ENCODE measurements around the gene GAL3ST2. TPM values are rescaled to one million over a fixed set of nuclear protein-coding genes. Genes with fewer than 3 reads are reported as not detected.

The GAL3ST2 gene
- total RNA-seq, 1 donor from 2014 or later: not detected

DNA sequence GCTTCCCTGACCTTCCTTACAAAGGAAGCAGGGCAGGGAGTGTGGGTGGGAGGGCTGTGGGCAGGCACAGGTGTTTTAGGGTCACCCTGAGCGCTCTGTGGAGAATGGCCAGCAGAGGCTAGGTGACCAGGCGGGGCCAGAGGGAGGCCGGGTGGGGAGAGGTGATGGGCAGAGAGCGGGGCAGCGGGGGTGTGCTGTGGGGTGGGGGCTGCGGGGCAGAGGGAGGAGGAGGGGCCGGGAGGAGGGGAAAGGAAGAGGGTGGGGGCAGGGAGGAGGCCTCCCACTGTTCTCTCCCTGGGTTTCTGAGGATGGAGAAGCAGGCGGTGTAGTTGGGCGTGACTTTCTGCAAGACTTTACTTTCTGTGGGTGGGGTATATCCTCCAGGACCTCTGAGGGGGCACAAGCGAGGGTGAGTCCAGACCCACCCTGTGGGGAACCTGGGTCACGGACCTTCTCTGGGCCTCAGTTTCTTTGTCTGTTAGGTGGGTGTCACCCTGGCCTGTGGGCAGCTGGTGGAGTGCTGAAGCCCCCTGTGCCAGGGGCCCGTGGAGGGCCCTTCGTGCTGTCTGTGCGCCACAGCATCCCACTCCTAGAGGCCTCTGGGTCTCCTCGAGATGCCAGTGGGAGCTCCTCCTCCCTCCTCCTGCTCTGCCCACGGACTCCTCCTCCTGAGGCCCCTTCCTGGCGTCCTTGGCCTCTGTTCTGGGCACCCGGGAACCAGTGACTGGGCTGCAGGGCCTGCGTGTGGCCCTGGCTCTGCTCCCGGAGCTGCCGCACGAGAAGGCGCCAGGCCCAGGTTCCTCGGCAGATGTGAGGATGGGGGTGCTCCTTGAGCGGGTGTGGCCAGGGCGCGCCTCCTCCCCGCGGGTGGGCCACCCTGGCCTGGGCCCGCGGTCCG is 26.0 kb downstream of the GAL3ST2 start:
- Mint-ChIP-seq H3K4me3 (ENCODE audit: unreplicated experiment) (no peak overlapping the region), H3K36me3 (ENCODE audit: low read depth, unreplicated experiment) (no peaks in the 10 kb centered on the region), H3K9me3 (ENCODE audit: unreplicated experiment) (no peaks in the 10 kb centered on the region), H3K27ac (ENCODE audit: unreplicated experiment) (no peak overlapping the region), H3K4me1 (ENCODE audit: low read depth, unreplicated experiment) (peaks cover 2% of the 10 kb centered on the region), H3K27me3 (ENCODE audit: low read depth, unreplicated experiment) (peaks cover 19% of the 10 kb centered on the region)
- Histone ChIP-seq H3K27ac (ENCODE audit: low read depth, low read length) (no peak overlapping the region), H2AFZ (ENCODE audit: low read depth, low read length) (no peak overlapping the region), H3K36me3 (ENCODE audit: insufficient read depth, low read length) (no peaks in the 10 kb centered on the region), H3K79me2 (ENCODE audit: insufficient read depth, low read length) (no peaks in the 10 kb centered on the region), H3K9me3 (ENCODE audit: insufficient read depth, low read depth, low read length) (no peaks in the 10 kb centered on the region), H3K27me3 (ENCODE audit: insufficient read depth, low read length) (peaks cover 4% of the 10 kb centered on the region), H3K9ac (ENCODE audit: low read length) (no peak overlapping the region), H3K4me2 (ENCODE audit: low read length) (peak overlapping the region; percentile 86), H3K4me3 (ENCODE audit: insufficient read depth, low read depth, low read length) (no peak overlapping the region), H4K20me1 (ENCODE audit: insufficient read depth, low read length) (no peaks in the 10 kb centered on the region), H3K4me1 (ENCODE audit: insufficient read depth, low read length) (peaks cover 16% of the 10 kb centered on the region)
- DNase-seq (ENCODE audit: low read depth) (no peak), FAIRE-seq (no peak)
- TF ChIP-seq EZH2 (IDR thresholded peaks at IDR 0.05; ENCODE audit: insufficient read depth, low read length): no peak
- TF ChIP-seq, protein P1, sequence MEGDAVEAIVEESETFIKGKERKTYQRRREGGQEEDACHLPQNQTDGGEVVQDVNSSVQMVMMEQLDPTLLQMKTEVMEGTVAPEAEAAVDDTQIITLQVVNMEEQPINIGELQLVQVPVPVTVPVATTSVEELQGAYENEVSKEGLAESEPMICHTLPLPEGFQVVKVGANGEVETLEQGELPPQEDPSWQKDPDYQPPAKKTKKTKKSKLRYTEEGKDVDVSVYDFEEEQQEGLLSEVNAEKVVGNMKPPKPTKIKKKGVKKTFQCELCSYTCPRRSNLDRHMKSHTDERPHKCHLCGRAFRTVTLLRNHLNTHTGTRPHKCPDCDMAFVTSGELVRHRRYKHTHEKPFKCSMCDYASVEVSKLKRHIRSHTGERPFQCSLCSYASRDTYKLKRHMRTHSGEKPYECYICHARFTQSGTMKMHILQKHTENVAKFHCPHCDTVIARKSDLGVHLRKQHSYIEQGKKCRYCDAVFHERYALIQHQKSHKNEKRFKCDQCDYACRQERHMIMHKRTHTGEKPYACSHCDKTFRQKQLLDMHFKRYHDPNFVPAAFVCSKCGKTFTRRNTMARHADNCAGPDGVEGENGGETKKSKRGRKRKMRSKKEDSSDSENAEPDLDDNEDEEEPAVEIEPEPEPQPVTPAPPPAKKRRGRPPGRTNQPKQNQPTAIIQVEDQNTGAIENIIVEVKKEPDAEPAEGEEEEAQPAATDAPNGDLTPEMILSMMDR (IDR thresholded peaks at IDR 0.05; ENCODE audit: insufficient read depth, low read depth, low read length): no peak

- H3K9me3 ChIP-seq (ENCODE audit: insufficient read depth, low read depth, low read length): no peaks in the 10 kb centered on the region
- peak; percentile 34 for DNase-seq (ENCODE audit: low read depth)
- no peak overlapping the region for H3K4me3 Mint-ChIP-seq (ENCODE audit: unreplicated experiment)
- H3K27ac Mint-ChIP-seq (ENCODE audit: unreplicated experiment): no peak overlapping the region
- peaks cover 6% of the 10 kb centered on the region for H3K4me1 Mint-ChIP-seq (ENCODE audit: low read depth, unreplicated experiment)
- peak overlapping the region; percentile 85 for H2AFZ ChIP-seq (ENCODE audit: low read depth, low read length)
- TF ChIP-seq, protein P1 (IDR thresholded peaks at IDR 0.05; ENCODE audit: insufficient read depth, low read depth, low read length): no peak
- TF ChIP-seq EZH2 (IDR thresholded peaks at IDR 0.05; ENCODE audit: insufficient read depth, low read length): peak; percentile 57
- peak overlapping the region; percentile 86 for H3K4me2 ChIP-seq (ENCODE audit: low read length)
- H3K4me3 ChIP-seq (ENCODE audit: insufficient read depth, low read depth, low read length): peak overlapping the region; percentile 45
- no peaks in the 10 kb centered on the region for H3K36me3 ChIP-seq (ENCODE audit: insufficient read depth, low read length)
- H3K4me1 ChIP-seq (ENCODE audit: insufficient read depth, low read length): peaks cover 16% of the 10 kb centered on the region
- peaks cover 4% of the 10 kb centered on the region for H3K27me3 ChIP-seq (ENCODE audit: insufficient read depth, low read length)
- H4K20me1 ChIP-seq (ENCODE audit: insufficient read depth, low read length): no peaks in the 10 kb centered on the region
- H3K9ac ChIP-seq (ENCODE audit: low read length): no peak overlapping the region
- no peak for FAIRE-seq
- H3K79me2 ChIP-seq (ENCODE audit: insufficient read depth, low read length): no peaks in the 10 kb centered on the region
- peaks cover 16% of the 10 kb centered on the region for H3K27me3 Mint-ChIP-seq (ENCODE audit: low read depth, unreplicated experiment)
- no peaks in the 10 kb centered on the region for H3K9me3 Mint-ChIP-seq (ENCODE audit: unreplicated experiment)
- H3K36me3 Mint-ChIP-seq (ENCODE audit: low read depth, unreplicated experiment): no peaks in the 10 kb centered on the region
- no peak overlapping the region for H3K27ac ChIP-seq (ENCODE audit: low read depth, low read length)
Measured at GRCh38 chr2:241803387-241804325, 27.0 kb downstream of the GAL3ST2 start.
